NCI-H82 treated with DMSO at 0.1 percent for 48 hours (cell line): Measurements from ENCODE around the gene UBAP1L.
"Not testable (repeated sequence)": the region's sequence is repeated elsewhere in the genome, so short reads cannot be mapped to it uniquely, and the experiment has no call there.

ENCODE experiments used
- DNase-seq: peaks from one replicate; lab custom pipeline; 2025; ENCODE audit not compliant: unreplicated experiment; lab: John Stamatoyannopoulos, UW

Gene UBAP1L

DNA sequence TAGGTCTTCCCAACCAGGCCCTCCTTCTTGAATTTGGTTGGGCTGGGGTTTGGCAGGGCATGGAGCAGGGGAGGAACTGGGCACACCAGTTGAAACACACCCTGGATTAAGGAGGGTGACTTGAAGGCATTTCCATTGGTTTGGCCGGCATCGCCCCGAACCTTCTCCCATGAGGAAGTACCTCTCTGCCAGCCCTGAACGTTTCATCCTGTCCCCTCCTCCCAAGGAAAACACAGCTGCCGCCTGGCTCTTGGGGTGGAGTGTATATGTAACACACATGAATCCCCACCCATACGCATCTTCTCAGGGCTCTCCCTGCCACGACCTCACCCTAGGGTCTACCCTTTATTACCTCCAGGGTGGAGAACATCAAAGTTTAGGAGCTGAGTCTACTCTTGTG lies 14.6 kb downstream of the UBAP1L start:
- DNase-seq: no peak

- not testable (repeated sequence) for DNase-seq
Measured at GRCh38 chr15:65099801-65100200, 15.2 kb downstream of the UBAP1L start.

DNA sequence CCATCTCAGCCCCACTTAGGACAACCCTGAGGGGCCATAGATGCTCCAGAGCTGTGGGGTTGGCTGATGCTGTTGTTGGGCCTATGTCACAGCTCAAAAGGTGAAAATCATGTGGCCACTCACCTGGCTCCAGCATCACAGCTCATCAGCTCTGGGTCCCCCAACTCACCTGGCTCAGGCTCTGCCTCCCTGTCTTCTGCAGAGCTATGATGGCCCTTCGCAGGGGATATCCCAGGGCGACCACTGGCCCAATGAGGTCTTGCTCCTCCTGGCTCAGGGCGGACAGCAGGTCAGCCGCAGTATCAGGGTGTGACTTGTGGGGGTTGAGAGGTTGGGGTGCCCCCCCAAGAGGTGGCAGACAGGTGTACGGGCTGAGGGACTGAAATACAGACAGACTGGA lies 15.7 kb downstream of the UBAP1L start:
- no peak for DNase-seq

- DNase-seq: no peak
Measured at GRCh38 chr15:65097651-65098263, 17.2 kb downstream of the UBAP1L start.

DNA sequence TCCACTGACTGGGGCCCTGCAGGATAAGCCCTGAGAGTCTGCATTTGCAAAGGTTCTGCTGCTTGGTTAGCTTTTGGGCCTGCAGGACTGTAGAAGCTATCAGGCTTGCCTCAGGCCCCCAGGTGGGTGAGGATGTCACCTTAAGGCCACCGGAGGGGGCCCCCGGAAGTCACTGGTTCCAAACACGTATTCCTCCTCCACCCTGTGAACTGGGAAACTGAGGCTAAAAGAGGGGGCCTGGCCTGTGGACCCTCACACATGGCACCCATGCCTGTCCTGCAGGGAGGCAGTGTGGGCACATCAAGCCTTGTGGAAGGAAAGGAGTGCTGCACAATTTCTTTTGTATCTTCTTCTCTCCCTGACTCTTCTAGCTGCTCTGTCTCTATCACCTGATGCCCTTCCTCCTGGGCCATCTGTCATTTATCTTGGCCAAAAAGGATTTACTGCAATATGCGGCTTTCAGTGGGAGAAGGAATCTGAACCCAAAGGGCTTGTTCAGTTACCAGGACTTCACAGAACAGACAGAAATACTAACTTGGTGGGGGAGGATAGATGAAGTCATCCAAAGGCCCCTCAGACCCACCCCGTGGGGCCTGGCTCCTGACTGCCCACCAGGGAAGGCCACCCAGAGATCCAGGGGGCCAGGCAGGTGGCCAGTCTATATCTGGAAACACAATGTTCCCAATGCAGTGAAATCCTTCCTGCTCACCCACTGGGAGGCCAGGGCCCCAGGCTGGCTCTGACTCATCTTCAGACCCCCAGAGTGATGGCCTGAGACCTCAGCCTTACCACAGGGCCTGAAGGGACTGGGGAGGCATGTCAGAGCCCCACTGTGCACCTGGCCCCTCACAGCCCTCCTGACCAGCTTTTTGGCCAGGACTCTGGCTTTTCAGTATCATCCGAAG lies 18.3 kb downstream of the UBAP1L start:
- no peak for DNase-seq

- DNase-seq: no peak
Measured at GRCh38 chr15:65095747-65096104, 19.3 kb downstream of the UBAP1L start.

DNA sequence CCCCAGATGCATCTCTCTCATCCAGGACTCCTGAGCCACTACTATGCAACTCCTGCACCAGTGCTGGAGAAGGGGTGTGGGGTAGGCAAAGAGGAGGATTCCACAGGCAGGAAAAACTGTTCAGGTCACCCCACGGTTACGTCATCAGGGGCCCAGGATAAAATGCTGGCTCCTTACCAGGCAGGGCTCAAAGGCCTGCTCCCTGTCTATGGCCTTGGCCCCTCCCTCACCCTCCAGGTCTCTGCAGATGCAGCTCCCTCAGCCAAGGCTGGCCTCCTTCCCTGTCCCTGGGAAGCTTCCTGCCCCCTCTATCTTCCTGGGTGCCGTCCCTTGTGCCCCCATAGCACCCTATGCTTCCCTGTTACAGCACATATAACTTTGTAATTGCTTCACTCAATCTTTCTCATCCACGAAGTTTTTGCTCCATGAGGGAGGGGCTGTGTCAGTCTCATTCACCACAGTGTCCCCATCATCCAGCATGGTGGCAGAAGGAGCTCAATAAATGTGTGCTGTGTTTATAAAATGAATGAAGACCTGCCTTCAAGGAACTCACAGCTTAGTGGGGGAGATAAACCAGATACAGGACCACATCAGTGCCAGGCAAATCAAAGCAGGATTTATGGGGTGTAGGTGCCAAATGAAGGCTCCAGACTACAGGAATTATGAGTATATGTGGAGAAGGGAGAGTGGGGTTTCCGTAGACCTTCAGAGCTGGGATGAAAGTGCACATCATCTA lies 19.8 kb downstream of the UBAP1L start:
- DNase-seq: no peak

- no peak for DNase-seq
Measured at GRCh38 chr15:65094294-65094995, 20.6 kb downstream of the UBAP1L start.

- not testable (repeated sequence) for DNase-seq
Measured at GRCh38 chr15:65093793-65094170, 21.2 kb downstream of the UBAP1L start.

DNA sequence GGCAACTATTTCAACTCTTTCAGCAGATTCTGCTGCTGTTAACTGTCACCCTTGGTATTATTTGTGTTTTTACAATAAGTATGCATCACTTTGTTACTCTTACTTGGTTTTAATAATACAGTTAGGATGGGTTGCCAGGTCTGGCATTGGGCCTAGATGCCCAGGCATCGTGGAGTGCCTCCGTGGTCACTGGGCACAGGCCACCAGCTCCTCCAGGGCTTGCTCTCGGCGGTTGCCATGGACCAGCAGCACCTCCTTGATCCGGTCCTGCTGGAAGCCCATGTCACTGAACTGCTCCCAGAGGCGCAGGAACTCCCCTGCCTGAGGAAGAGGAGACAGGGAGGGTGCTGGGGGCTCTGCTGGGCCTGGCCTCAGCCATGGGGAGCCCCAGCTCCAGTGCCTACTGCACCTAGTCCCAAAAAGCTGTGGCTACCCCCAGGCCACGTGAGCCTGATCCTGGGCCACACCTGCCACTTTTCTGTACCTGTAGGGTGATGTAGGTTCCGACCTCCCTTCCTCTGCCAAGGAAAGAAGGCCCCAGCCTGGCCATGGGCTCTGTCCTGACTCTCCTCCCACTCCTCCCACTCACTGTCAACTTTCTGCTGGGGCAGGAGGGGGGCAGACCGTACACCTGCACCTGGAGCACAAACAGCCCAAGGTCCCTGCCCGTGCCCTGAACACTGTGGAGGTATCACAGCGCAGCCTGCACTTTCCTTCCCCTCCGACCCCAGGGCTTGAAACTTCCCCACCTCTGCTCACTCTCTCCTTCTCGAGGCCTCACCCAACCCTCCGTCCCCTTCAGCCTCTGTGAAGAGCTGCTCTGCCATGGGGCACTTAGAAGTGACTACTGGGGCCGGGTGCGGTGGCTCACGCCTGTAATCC lies 21.8 kb downstream of the UBAP1L start:
- DNase-seq: no peak

DNA sequence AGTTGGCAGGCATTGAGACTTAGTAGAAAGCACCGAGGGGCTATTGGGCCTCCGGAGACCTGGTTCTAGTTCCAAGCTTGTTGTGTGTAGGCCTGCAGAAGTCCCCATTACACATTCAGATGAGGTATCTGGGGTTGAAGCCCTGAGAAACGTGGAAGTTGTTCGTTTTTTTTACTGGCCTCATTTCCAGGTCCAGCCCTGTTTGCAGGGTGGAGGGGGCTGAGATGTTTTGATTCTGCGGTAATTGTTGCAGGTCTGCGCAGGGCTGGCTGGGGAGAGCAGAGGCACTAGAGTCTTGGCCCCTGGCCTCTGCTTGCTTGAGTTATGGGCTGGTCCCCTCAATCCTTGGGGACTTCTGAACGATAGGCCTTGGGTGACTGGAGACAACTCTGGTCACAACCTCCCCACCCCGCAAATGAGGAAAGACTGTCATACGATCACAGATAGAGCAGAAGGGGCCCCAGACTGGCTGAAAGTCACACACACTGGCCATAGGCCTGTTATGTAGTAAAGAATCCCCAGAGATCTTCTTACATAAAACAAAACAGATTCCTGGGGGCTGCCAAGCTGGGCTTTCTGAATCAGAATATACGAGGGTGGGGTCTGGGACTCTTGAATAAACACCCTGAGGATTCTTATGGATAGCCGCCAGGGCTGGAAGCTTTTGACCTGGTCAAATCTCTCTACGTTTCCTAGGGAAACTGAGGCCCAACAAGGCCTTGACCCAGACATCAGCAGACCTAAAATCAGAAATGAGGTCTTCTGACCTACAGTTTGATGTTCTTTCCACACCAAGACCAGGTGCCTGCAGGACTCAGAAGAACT lies 22.8 kb downstream of the UBAP1L start:
- no peak for DNase-seq

- no peak for DNase-seq
Measured at GRCh38 chr15:65089206-65089824, 25.7 kb downstream of the UBAP1L start.

GRCh38 chr15:65088643-65089021 lies 26.4 kb downstream of the UBAP1L start:
- DNase-seq: no peak

DNA sequence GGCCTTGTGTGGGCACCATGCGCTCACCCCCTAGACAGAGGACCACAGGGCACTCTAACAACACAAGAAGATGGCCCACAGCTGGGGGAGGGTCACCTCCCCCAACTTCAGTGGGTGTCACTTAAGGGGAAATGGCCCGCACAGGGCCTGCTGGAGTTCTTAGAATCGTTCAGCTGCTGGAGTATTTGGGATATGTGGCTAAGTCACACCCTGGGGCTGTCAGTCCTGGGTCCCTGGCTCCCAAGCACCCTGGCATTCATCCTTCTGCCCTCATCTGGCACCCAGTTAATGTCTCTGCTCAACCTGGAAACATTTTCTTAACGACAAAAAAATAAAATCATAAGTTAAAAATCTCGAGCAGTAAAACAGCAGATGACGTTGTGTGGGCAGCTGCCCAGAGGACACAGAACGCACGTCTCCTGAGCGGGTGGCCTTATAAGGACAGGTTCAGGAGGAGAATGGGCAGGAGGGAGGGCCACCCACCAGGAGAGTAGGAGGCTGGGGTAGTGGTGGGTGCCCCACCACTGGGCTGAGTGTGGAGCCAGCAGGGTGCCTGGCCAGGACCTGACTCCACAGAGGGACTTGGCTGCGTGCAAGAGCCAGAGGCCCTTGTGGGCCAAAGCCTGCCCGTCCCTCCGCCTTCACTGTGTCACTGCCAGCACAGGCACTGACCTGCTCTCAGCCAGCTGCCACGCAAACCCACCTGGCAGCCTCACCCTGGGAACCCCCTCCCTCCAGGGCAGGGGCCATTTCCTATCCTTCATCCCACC lies 26.9 kb downstream of the UBAP1L start:
- no peak for DNase-seq

DNA sequence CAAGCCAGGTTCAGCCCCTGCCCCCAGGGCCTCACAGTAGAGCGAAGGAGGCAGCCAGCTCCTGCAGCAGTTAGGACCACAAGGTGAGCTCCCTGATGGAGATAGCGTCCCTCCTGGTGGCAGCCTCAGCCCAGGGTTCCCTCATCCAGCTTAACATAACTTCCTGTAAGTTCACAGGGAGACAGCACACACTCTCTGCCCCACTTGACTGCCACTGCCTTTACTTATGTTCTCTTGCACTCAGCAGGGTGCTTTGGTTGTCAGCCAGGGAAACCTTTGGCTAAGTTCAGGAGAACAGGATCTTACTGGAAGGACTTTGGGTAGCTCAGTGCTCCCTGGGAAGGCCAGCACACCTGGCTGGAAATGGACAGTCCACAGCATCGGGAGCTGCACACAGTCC lies 27.6 kb downstream of the UBAP1L start:
- no peak for DNase-seq

DNA sequence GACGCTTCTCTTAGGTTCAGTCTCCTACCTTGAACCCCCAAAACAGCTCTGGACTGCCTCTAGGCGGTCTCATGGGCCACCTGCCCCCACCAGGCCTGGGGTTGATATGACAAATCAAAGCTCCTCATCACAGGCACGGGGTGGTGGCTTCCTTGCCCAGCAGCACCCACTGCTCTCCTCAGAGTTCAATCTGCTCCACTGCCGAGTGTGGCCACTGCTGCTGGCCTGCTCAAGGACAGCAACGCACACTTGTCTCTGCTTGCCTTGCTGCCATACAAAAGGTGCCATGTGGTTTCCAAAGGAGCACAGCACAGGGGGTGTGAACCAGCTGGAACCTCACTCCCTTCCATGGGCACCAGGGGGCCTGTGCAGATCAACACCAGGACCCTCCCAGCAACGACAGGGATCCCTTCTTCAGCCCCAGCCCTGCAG lies 28.3 kb downstream of the UBAP1L start:
- DNase-seq: no peak

DNA sequence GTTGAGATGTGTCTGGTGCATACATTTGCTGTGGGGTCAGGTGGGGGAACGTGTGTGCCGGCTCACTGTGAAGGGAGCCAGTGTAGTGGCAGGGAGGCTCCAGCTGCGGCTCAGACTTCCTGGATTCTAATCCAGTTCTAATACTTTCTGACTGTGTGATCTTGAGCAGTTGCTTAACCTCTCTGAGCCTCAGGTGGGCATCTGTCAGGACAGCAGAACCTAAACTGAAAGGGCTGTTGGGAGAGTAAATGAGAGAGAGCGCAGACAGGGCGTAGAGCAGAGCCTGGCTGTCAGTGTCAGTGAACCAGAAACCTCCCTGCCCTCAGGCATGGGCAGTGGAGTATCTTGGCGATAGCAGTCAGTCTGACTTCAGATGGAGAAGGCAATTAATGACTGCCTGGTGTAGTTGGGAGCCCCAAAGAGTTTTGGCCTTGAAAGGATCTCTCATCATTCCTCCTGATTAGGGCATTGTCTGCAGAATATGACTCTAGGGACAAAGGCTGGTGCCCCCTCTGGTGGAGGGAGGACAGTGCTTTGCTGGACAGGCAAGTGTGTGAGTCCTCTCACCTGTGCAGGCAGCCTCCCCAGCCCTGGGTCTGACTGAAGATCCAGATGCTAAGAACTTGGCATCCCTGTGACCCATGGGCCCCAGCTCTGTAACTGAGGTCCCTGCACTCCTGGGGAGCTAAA lies 28.9 kb downstream of the UBAP1L start:
- no peak for DNase-seq
